ENCODE measurements around the gene CRISPLD2.

The CRISPLD2 gene

GRCh38 chr16:84803146-84803545 lies 16.6 kb upstream of the CRISPLD2 start:
- no peak for DNase-seq

GRCh38 chr16:84804326-84804725 lies 15.5 kb upstream of the CRISPLD2 start:
- no peak for DNase-seq

GRCh38 chr16:84806256-84806889 lies 13.4 kb upstream of the CRISPLD2 start:
- peak; percentile 90 to 92 (median 91) for DNase-seq

- DNase-seq: no peak
These were observed 12.9 kb upstream of the CRISPLD2 start for GRCh38 chr16:84806890-84807258.

- DNase-seq: no peak
These were observed 12.0 kb upstream of the CRISPLD2 start for GRCh38 chr16:84807776-84808175.

GRCh38 chr16:84808826-84809225 lies 11.0 kb upstream of the CRISPLD2 start:
- peak; percentile 50 to 94 (median 91) for DNase-seq

GRCh38 chr16:84810518-84811273 lies 9.1 kb upstream of the CRISPLD2 start:
- peak; percentile 77 to 92 (median 79) for DNase-seq

GRCh38 chr16:84811529-84811928 lies 8.3 kb upstream of the CRISPLD2 start:
- no peak for DNase-seq

- DNase-seq: no peak
These were observed 6.4 kb upstream of the CRISPLD2 start for GRCh38 chr16:84813141-84813934.

- DNase-seq: no peak
These were observed 4.3 kb upstream of the CRISPLD2 start for GRCh38 chr16:84815462-84815861.

GRCh38 chr16:84816023-84816422 lies 3.8 kb upstream of the CRISPLD2 start:
- no peak for DNase-seq

GRCh38 chr16:84816485-84816884 lies 3.3 kb upstream of the CRISPLD2 start:
- no peak for DNase-seq

- no peak for DNase-seq
These were observed 2.6 kb upstream of the CRISPLD2 start for GRCh38 chr16:84817206-84817605.

GRCh38 chr16:84817613-84818012 lies 2.2 kb upstream of the CRISPLD2 start:
- DNase-seq: no peak

GRCh38 chr16:84818133-84818532 lies 1.7 kb upstream of the CRISPLD2 start:
- DNase-seq: no peak

GRCh38 chr16:84818989-84819643 lies 669 bp upstream of the CRISPLD2 start:
- no peak for DNase-seq

- DNase-seq: no peak
These were observed 510 bp downstream of the CRISPLD2 start for GRCh38 chr16:84820305-84820684.

- DNase-seq: no peak
These were observed 986 bp downstream of the CRISPLD2 start for GRCh38 chr16:84820771-84821170.

- no peak for DNase-seq
These were observed 1.4 kb downstream of the CRISPLD2 start for GRCh38 chr16:84821179-84821578.

GRCh38 chr16:84821728-84822689 lies 2.2 kb downstream of the CRISPLD2 start:
- peak; percentile 50 to 61 (median 60) for DNase-seq

GRCh38 chr16:84822990-84823389 lies 3.2 kb downstream of the CRISPLD2 start:
- no peak for DNase-seq

- DNase-seq: peak in 2 of 3 donors; percentile 27 to 42
These were observed 3.7 kb downstream of the CRISPLD2 start for GRCh38 chr16:84823484-84823883.
